ENCODE measurements around the gene ZNF783. TPM values are rescaled to one million over a fixed set of nuclear protein-coding genes. Genes with fewer than 3 reads are reported as not detected.
"Not testable (repeated sequence)": the region's sequence is repeated elsewhere in the genome, so short reads cannot be mapped to it uniquely, and the experiment has no call there.

The ZNF783 gene
- total RNA-seq, 1 donor from 2014 or later, result 19.5 TPM

GRCh38 chr7:149296368-149296767, 34.4 kb downstream of the ZNF783 start:
- intact Hi-C loops (cut with micrococcal nuclease), result no loop called here

GRCh38 chr7:149297034-149297755, 35.2 kb downstream of the ZNF783 start:
- intact Hi-C loops (cut with micrococcal nuclease), result no loop called here

- intact Hi-C loops (cut with micrococcal nuclease), result no loop called here
Observed at GRCh38 chr7:149300620-149301285, 38.8 kb downstream of the ZNF783 start.

GRCh38 chr7:149302222-149302621, 40.2 kb downstream of the ZNF783 start:
- intact Hi-C loops (cut with micrococcal nuclease), result no loop called here

GRCh38 chr7:149302865-149303264, 40.9 kb downstream of the ZNF783 start:
- intact Hi-C loops (cut with micrococcal nuclease), result no loop called here

- intact Hi-C loops (cut with micrococcal nuclease), result no loop called here
Observed at GRCh38 chr7:149304006-149304405, 42.0 kb downstream of the ZNF783 start.

- intact Hi-C loops (cut with micrococcal nuclease), result no loop called here
Observed at GRCh38 chr7:149306854-149307253, 44.9 kb downstream of the ZNF783 start.

- intact Hi-C loops (cut with micrococcal nuclease), result no loop called here
Observed at GRCh38 chr7:149307775-149308501, 45.9 kb downstream of the ZNF783 start.

GRCh38 chr7:149310113-149310836, 48.3 kb downstream of the ZNF783 start:
- intact Hi-C loops (cut with micrococcal nuclease), result loop anchor here (5.0 kb wide), 1 partner anchor 187 kb away; the partner anchor contains the start of gene ZNF746

GRCh38 chr7:149310990-149311573, 49.1 kb downstream of the ZNF783 start:
- intact Hi-C loops (cut with micrococcal nuclease), result loop anchor here (5.0 kb wide), 1 partner anchor 186 kb away; the partner anchor contains the start of gene ZNF746

GRCh38 chr7:149313981-149314380, 52.0 kb downstream of the ZNF783 start:
- intact Hi-C loops (cut with micrococcal nuclease), result loop anchor here (5.0 kb wide), 1 partner anchor 183 kb away; the partner anchor contains the start of gene ZNF746

GRCh38 chr7:149316606-149317005, 54.6 kb downstream of the ZNF783 start:
- intact Hi-C loops (cut with micrococcal nuclease), result no loop called here

GRCh38 chr7:149317496-149317895, 55.5 kb downstream of the ZNF783 start:
- intact Hi-C loops (cut with micrococcal nuclease), result no loop called here

GRCh38 chr7:149317986-149318672, 56.1 kb downstream of the ZNF783 start:
- intact Hi-C loops (cut with micrococcal nuclease), result no loop called here

- intact Hi-C loops (cut with micrococcal nuclease), result no loop called here
Observed at GRCh38 chr7:149319376-149319775, 57.4 kb downstream of the ZNF783 start.

- intact Hi-C loops (cut with micrococcal nuclease), result no loop called here
Observed at GRCh38 chr7:149320313-149321124, 58.5 kb downstream of the ZNF783 start.

- intact Hi-C loops (cut with micrococcal nuclease), result not testable (repeated sequence)
Observed at GRCh38 chr7:149321125-149321905, 59.3 kb downstream of the ZNF783 start.

- intact Hi-C loops (cut with micrococcal nuclease), result no loop called here
Observed at GRCh38 chr7:149321978-149322541, 60.1 kb downstream of the ZNF783 start.

All from T-helper 2 cell treated with Interferon-gamma antibody and Interleukin-4, amounts not matched to agents 100 ng/mL and 5 ng/mL, for 36 hours (primary cell).